ENCODE data around the gene FLT3LG.

Gene FLT3LG

GRCh38 chr19:49489601-49490167, 15.7 kb downstream of the FLT3LG start:
- no peak for TF ChIP-seq JUND (IDR thresholded peaks at IDR 0.05; ENCODE audit: low read depth)
- no peak for DNase-seq (ENCODE audit: low read depth in 1 of 2, low spot score in 1 of 2)
- in situ Hi-C loops (cut with HindIII; ENCODE audit: low pct_unique_long_range_greater_than_20kb, low sequenced_read_pairs), result no loop called here

- in situ Hi-C loops (cut with HindIII; ENCODE audit: low pct_unique_long_range_greater_than_20kb, low sequenced_read_pairs), result no loop called here
- no peak for TF ChIP-seq JUND (IDR thresholded peaks at IDR 0.05; ENCODE audit: low read depth)
- no peak for DNase-seq (ENCODE audit: low read depth in 1 of 2, low spot score in 1 of 2)
Measured at GRCh38 chr19:49490287-49491029, 16.4 kb downstream of the FLT3LG start.

GRCh38 chr19:49491030-49491803, 17.2 kb downstream of the FLT3LG start:
- TF ChIP-seq JUND (IDR thresholded peaks at IDR 0.05; ENCODE audit: low read depth), result no peak
- in situ Hi-C loops (cut with HindIII; ENCODE audit: low pct_unique_long_range_greater_than_20kb, low sequenced_read_pairs), result no loop called here
- no peak for DNase-seq (ENCODE audit: low read depth in 1 of 2, low spot score in 1 of 2)

GRCh38 chr19:49491804-49492572, 18.0 kb downstream of the FLT3LG start:
- in situ Hi-C loops (cut with HindIII; ENCODE audit: low pct_unique_long_range_greater_than_20kb, low sequenced_read_pairs), result no loop called here
- DNase-seq (ENCODE audit: low read depth in 1 of 2, low spot score in 1 of 2), result no peak
- TF ChIP-seq JUND (IDR thresholded peaks at IDR 0.05; ENCODE audit: low read depth), result no peak

- in situ Hi-C loops (cut with HindIII; ENCODE audit: low pct_unique_long_range_greater_than_20kb, low sequenced_read_pairs), result no loop called here
- TF ChIP-seq JUND (IDR thresholded peaks at IDR 0.05; ENCODE audit: low read depth), result peak; percentile 25; the same call in 1 of the 2 replicates
- DNase-seq (ENCODE audit: low read depth in 1 of 2, low spot score in 1 of 2), result peak in 1 of 2 experiments; percentile 58
Measured at GRCh38 chr19:49492573-49493405, 18.8 kb downstream of the FLT3LG start.

GRCh38 chr19:49496574-49497008, 22.6 kb downstream of the FLT3LG start:
- TF ChIP-seq JUND (IDR thresholded peaks at IDR 0.05; ENCODE audit: low read depth), result no peak
- no peak for DNase-seq (ENCODE audit: low read depth in 1 of 2, low spot score in 1 of 2)
- in situ Hi-C loops (cut with HindIII; ENCODE audit: low pct_unique_long_range_greater_than_20kb, low sequenced_read_pairs), result no loop called here

- in situ Hi-C loops (cut with HindIII; ENCODE audit: low pct_unique_long_range_greater_than_20kb, low sequenced_read_pairs), result no loop called here
- no peak for TF ChIP-seq JUND (IDR thresholded peaks at IDR 0.05; ENCODE audit: low read depth)
- DNase-seq (ENCODE audit: low read depth in 1 of 2, low spot score in 1 of 2), result no peak
Measured at GRCh38 chr19:49497047-49497788, 23.2 kb downstream of the FLT3LG start.

GRCh38 chr19:49497789-49498103, 23.7 kb downstream of the FLT3LG start:
- no peak for DNase-seq (ENCODE audit: low read depth in 1 of 2, low spot score in 1 of 2)
- TF ChIP-seq JUND (IDR thresholded peaks at IDR 0.05; ENCODE audit: low read depth), result no peak
- in situ Hi-C loops (cut with HindIII; ENCODE audit: low pct_unique_long_range_greater_than_20kb, low sequenced_read_pairs), result no loop called here

- TF ChIP-seq JUND (IDR thresholded peaks at IDR 0.05; ENCODE audit: low read depth), result no peak
- DNase-seq (ENCODE audit: low read depth in 1 of 2, low spot score in 1 of 2), result no peak
- in situ Hi-C loops (cut with HindIII; ENCODE audit: low pct_unique_long_range_greater_than_20kb, low sequenced_read_pairs), result no loop called here
Measured at GRCh38 chr19:49498475-49498874, 24.5 kb downstream of the FLT3LG start.

GRCh38 chr19:49499030-49499670, 25.1 kb downstream of the FLT3LG start:
- TF ChIP-seq JUND (IDR thresholded peaks at IDR 0.05; ENCODE audit: low read depth), result no peak
- DNase-seq (ENCODE audit: low read depth in 1 of 2, low spot score in 1 of 2), result no peak
- in situ Hi-C loops (cut with HindIII; ENCODE audit: low pct_unique_long_range_greater_than_20kb, low sequenced_read_pairs), result no loop called here

Measured in T47D (cell line).